Epithelial cell of umbilical artery (primary cell): Measurements from ENCODE around the gene ASCL5. TPM values are rescaled to one million over a fixed set of nuclear protein-coding genes. Genes with fewer than 3 reads are reported as not detected.

Experiments
- total RNA-seq: library from RNA; depleted of rRNA; stranded (reverse); fragments of >200 nt; gene quantifications from 2 replicates; pipeline ENCODE4 v1.2.3, GENCODE V29; 2014

Gene ASCL5
- not detected in 2 replicates for total RNA-seq

GRCh38 chr1:201126832-201127754, at the start of gene ASCL5:
TSS of gene ASCL5 (minus strand) at chr1:201127184. CDS start at chr1:201115372, 11,812 bp downstream.

GRCh38 chr1:201154389-201155165, 27.6 kb upstream of the ASCL5 start, which contains the start of gene TMEM9:
TSS of gene TMEM9 (minus strand) at chr1:201154474. CDS start at chr1:201153923, 551 bp downstream.

GRCh38 chr1:201112173-201112731, 14.7 kb downstream of the ASCL5 start, which contains the start of gene CACNA1S:
TSS of gene CACNA1S (minus strand) at chr1:201112426. CDS start at chr1:201112339, 87 bp downstream.

Other genes starting within 250 kb of the ASCL5 start
- gene INAVA, start 232.3 kb downstream of the ASCL5 start, total RNA-seq: not detected in 2 replicates
- 0.65 and 1.1 TPM in 2 replicates for gene KIF21B, start 103.5 kb downstream of the ASCL5 start, total RNA-seq
- gene CACNA1S, start 14.8 kb downstream of the ASCL5 start, total RNA-seq: not detected in 2 replicates
- 66.9 and 75.5 TPM in 2 replicates for gene TMEM9, start 27.3 kb upstream of the ASCL5 start, total RNA-seq
- gene IGFN1, start 63.6 kb upstream of the ASCL5 start, total RNA-seq: under 0.01 and 0.15 TPM in 2 replicates
- under 0.01 TPM in 1 of 2 replicates, not detected in the other for gene PKP1, start 156.3 kb upstream of the ASCL5 start, total RNA-seq